Heart left ventricle (tissue), 13 donors: Measurements from ENCODE around the gene PKN1.

Source experiments
- POLR2A ChIP-seq, 2 donors: fragments of 450-650 bp; IDR thresholded peaks; one replicate each; pipeline ENCODE4 v1.6.1; 2017; ENCODE audit warnings: antibody characterized with exemption in 2 of 2, mild to moderate bottlenecking in 2 of 2, moderate library complexity in 2 of 2
- TF ChIP-seq, protein P1 (sequence below), 12 donors: fragments of 200-600 bp; sonication (generic) in 4 of 12; IDR thresholded peaks; one replicate each; pipeline versions ENCODE4 v1.5.0 to v1.8.0; 2018 to 2022; ENCODE audit warnings: antibody characterized with exemption in 12 of 12, mild to moderate bottlenecking in 5 of 12
- donor health status: ischemic (EF 13 %, LVEDD 7.1; RV severe dilation, severe dysfunction).
- donor health status: DM: no; HTN: yes; CAD: no.
- donor health status: DM: no; HTN: no; CAD: no.
- donor health status: ischemic (EF 25% LVEDD 6.9; RV normal size, moderate dysfunction).
- donor health status: ischemic (EF 25% LVEDD 5.7; RV mildly dilated, moderate dysfunction).
- donor health status: ischemic (EF 35%, LVEDD 5.7; RV mildly dilated, moderate dysfunction).
- donor health status: nonischemic (EF 11% LVEDD 7.7; RV severe dilation, severe dysfunction).
- donor health status: DM: yes; HTN: yes; CAD: no.
- donor health status: PGD.
- donor health status: ischemic (EF 29% LVEDD 5.4; RV normal size, mild dysfunction).
- donor health status: nonischemic (EF 23%, LVEDD 6.1; RV moderate dilation, normal function).

DNA sequence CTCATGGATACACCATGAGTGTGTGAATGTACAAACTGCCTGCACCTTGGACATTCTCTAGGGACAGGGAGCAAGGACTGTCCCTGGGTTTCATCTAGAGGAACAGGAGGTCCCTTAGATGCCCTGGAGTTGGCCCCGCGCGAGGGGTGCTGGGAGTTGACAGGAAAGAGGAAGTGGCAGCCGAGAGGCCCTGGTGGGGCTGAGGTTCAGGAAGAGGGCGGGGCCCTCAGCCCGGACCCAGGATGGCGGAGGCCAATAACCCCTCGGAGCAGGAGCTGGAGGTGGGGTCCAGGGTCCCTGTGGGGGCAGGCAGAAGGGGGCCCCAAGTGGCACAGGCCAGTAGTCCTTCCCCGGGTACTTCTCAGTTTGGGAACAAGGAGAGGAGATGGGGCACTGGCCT lies 6.9 kb downstream of the PKN1 start:
- TF ChIP-seq, protein P1, sequence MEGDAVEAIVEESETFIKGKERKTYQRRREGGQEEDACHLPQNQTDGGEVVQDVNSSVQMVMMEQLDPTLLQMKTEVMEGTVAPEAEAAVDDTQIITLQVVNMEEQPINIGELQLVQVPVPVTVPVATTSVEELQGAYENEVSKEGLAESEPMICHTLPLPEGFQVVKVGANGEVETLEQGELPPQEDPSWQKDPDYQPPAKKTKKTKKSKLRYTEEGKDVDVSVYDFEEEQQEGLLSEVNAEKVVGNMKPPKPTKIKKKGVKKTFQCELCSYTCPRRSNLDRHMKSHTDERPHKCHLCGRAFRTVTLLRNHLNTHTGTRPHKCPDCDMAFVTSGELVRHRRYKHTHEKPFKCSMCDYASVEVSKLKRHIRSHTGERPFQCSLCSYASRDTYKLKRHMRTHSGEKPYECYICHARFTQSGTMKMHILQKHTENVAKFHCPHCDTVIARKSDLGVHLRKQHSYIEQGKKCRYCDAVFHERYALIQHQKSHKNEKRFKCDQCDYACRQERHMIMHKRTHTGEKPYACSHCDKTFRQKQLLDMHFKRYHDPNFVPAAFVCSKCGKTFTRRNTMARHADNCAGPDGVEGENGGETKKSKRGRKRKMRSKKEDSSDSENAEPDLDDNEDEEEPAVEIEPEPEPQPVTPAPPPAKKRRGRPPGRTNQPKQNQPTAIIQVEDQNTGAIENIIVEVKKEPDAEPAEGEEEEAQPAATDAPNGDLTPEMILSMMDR (IDR thresholded peaks at IDR 0.05): no peak
- no peak for TF ChIP-seq POLR2A (IDR thresholded peaks at IDR 0.05)
